GM19193 (cell line): Measurements from ENCODE around the gene NOTUM.

ENCODE experiments used
- POLR2A ChIP-seq: IDR thresholded peaks from 4 replicates; pipeline ENCODE4 v1.6.1; 2011; ENCODE audit not compliant: insufficient read depth, insufficient read length; ENCODE audit errors: extremely low read depth

NOTUM gene

GRCh38 chr17:81999976-82000802, 39.2 kb upstream of the NOTUM start:
- no peak for TF ChIP-seq POLR2A

- no peak for TF ChIP-seq POLR2A
Observed at GRCh38 chr17:81999587-81999975, 38.6 kb upstream of the NOTUM start.

- TF ChIP-seq POLR2A = no peak
Observed at GRCh38 chr17:81998691-81999438, 37.9 kb upstream of the NOTUM start.

- no peak for TF ChIP-seq POLR2A
Observed at GRCh38 chr17:81998212-81998611, 37.2 kb upstream of the NOTUM start.

GRCh38 chr17:81996757-81997441, 35.9 kb upstream of the NOTUM start:
- TF ChIP-seq POLR2A = no peak

GRCh38 chr17:81996232-81996756, 35.3 kb upstream of the NOTUM start:
- no peak for TF ChIP-seq POLR2A

- no peak for TF ChIP-seq POLR2A
Observed at GRCh38 chr17:81995463-81996231, 34.7 kb upstream of the NOTUM start.

GRCh38 chr17:81994593-81995462, 33.8 kb upstream of the NOTUM start:
- TF ChIP-seq POLR2A = no peak

GRCh38 chr17:81993729-81994592, 33.0 kb upstream of the NOTUM start:
- no peak for TF ChIP-seq POLR2A

- no peak for TF ChIP-seq POLR2A
Observed at GRCh38 chr17:81992306-81993102, 31.5 kb upstream of the NOTUM start.

- TF ChIP-seq POLR2A = no peak
Observed at GRCh38 chr17:81991684-81992305, 30.8 kb upstream of the NOTUM start.

- no peak for TF ChIP-seq POLR2A
Observed at GRCh38 chr17:81990836-81991683, 30.1 kb upstream of the NOTUM start.
